HepG2 (cell line): ENCODE measurements around the gene STRADA. TPM values are rescaled to one million over a fixed set of nuclear protein-coding genes. Genes with fewer than 3 reads are reported as not detected.
A peak's percentile ranks its signal among the peaks of the same experiment; 100 is the strongest.

ENCODE experiments used
- DDIT3 ChIP-seq: sonication (generic); formaldehyde crosslinking; IDR thresholded peaks from 2 replicates; pipeline ENCODE4 v1.4.0; 2020; ENCODE audit warnings: mild to moderate bottlenecking, missing genetic modification reagents
- HMG20B ChIP-seq: conservative IDR thresholded peaks from 2 replicates; pipeline ENCODE4 v1.6.1; 2016; ENCODE audit warnings: missing genetic modification reagents, missing compliant biosample characterization
- HNF4A ChIP-seq: sonication (generic); formaldehyde crosslinking; IDR thresholded peaks from 2 replicates; pipeline ENCODE4 v1.4.0; 2020; ENCODE audit warnings: missing genetic modification reagents
- JUNB ChIP-seq: sonication (generic); formaldehyde crosslinking; IDR thresholded peaks from 2 replicates; pipeline ENCODE4 v1.8.0; 2022; ENCODE audit warnings: missing genetic modification reagents, mild to moderate bottlenecking, borderline replicate concordance
- MAFG ChIP-seq: sonication (generic); formaldehyde crosslinking; IDR thresholded peaks from 2 replicates; pipeline ENCODE4 v1.5.1; 2020; ENCODE audit warnings: mild to moderate bottlenecking, missing genetic modification reagents
- MAFK ChIP-seq, 2 experiments: IDR thresholded peaks in 1 of 2; conservative IDR thresholded peaks in 1 of 2; 2 replicates each; pipeline ENCODE4 v1.6.1; 2011; ENCODE audit warnings: improper control_type of control experiment in 2 of 2, low read length in 2 of 2
- MED1 ChIP-seq: sonication (generic); formaldehyde crosslinking; IDR thresholded peaks from 2 replicates; pipeline ENCODE4 v1.4.0; 2020; ENCODE audit warnings: missing genetic modification reagents
- NFAT5 ChIP-seq: sonication (generic); formaldehyde crosslinking; IDR thresholded peaks from 2 replicates; pipeline ENCODE4 v1.4.0; 2020; ENCODE audit warnings: missing genetic modification reagents
- NR0B2 ChIP-seq: sonication (generic); formaldehyde crosslinking; IDR thresholded peaks from 2 replicates; pipeline ENCODE4 v1.4.0; 2020; ENCODE audit warnings: mild to moderate bottlenecking, missing genetic modification reagents
- RXRB ChIP-seq: IDR thresholded peaks from 2 replicates; pipeline ENCODE4 v1.6.1; 2016; ENCODE audit warnings: borderline replicate concordance, missing genetic modification reagents, missing compliant biosample characterization
- SALL2 ChIP-seq: sonication (generic); formaldehyde crosslinking; IDR thresholded peaks from 2 replicates; pipeline ENCODE4 v1.8.1; 2023; ENCODE audit warnings: mild to moderate bottlenecking, missing genetic modification reagents, inconsistent platforms
- THYN1 ChIP-seq: sonication (generic); formaldehyde crosslinking; IDR thresholded peaks from 2 replicates; pipeline ENCODE4 v1.8.1; 2023; ENCODE audit warnings: low read depth, mild to moderate bottlenecking, moderate library complexity, missing genetic modification reagents, borderline replicate concordance
- TMF1 ChIP-seq: sonication (generic); formaldehyde crosslinking; IDR thresholded peaks from 2 replicates; pipeline ENCODE4 v1.8.1; 2022; ENCODE audit warnings: low read depth, missing genetic modification reagents
- TP53 ChIP-seq: sonication (generic); formaldehyde crosslinking; conservative IDR thresholded peaks from 2 replicates; pipeline ENCODE4 v1.4.0; 2020; ENCODE audit warnings: missing genetic modification reagents
- TRAFD1 ChIP-seq: sonication (generic); formaldehyde crosslinking; IDR thresholded peaks from 2 replicates; pipeline ENCODE4 v1.5.1; 2020; ENCODE audit warnings: missing genetic modification reagents, mild to moderate bottlenecking, borderline replicate concordance
- ZFP90 ChIP-seq: sonication (generic); formaldehyde crosslinking; IDR thresholded peaks from 2 replicates; pipeline ENCODE4 v1.8.0; 2022; ENCODE audit warnings: missing genetic modification reagents, mild to moderate bottlenecking, inconsistent platforms, borderline replicate concordance
- ZFY ChIP-seq: sonication (generic); formaldehyde crosslinking; IDR thresholded peaks from 2 replicates; pipeline ENCODE4 v1.4.0; 2020; ENCODE audit warnings: missing genetic modification reagents
- ZMYM2 ChIP-seq: sonication (generic); formaldehyde crosslinking; IDR thresholded peaks from 2 replicates; pipeline ENCODE4 v1.8.0; 2022; ENCODE audit warnings: mild to moderate bottlenecking, missing genetic modification reagents
- ZNF24 ChIP-seq: fragments of 450-650 bp; IDR thresholded peaks from 2 replicates; pipeline ENCODE4 v1.6.1; 2017; ENCODE audit warnings: antibody characterized with exemption, mild to moderate bottlenecking
- ZNF296 ChIP-seq: sonication (generic); formaldehyde crosslinking; conservative IDR thresholded peaks from 2 replicates; pipeline ENCODE4 v1.5.0; 2020; ENCODE audit warnings: mild to moderate bottlenecking, missing genetic modification reagents
- ZNF30 ChIP-seq: sonication (generic); formaldehyde crosslinking; IDR thresholded peaks from 2 replicates; pipeline ENCODE4 v1.5.0; 2020; ENCODE audit warnings: mild to moderate bottlenecking, missing genetic modification reagents
- ZNF329 ChIP-seq: sonication (generic); formaldehyde crosslinking; IDR thresholded peaks from 2 replicates; pipeline ENCODE4 v1.9.0; 2021; ENCODE audit warnings: low read depth, mild to moderate bottlenecking, missing genetic modification reagents
- ZNF550 ChIP-seq: sonication (generic); formaldehyde crosslinking; IDR thresholded peaks from 2 replicates; pipeline ENCODE4 v1.4.0; 2020; ENCODE audit warnings: mild to moderate bottlenecking, missing genetic modification reagents, borderline replicate concordance
- polyA plus RNA-seq, 8 experiments: library from polyadenylated mRNA; depleted of rRNA in 3 of 8; stranded (reverse) in 7 of 8; unstranded in 1 of 8; fragments of >200 nt; fragmentation: Illumina TruSeq in 4 of 8; extraction: Trizol in 4 of 8; gene quantifications; 2 replicates each; pipeline versions ENCODE4 v1.2.1 to v1.2.3, GENCODE V29; 2011 to 2016; ENCODE audit warnings: low read depth in 4 of 8, missing spikeins in 1 of 8, mixed read lengths in 1 of 8; ENCODE audit not compliant: insufficient read depth in 1 of 8
- total RNA-seq, 5 experiments: library from RNA; depleted of rRNA; stranded (reverse); fragments of >200 nt; fragmentation: Illumina TruSeq; extraction: Trizol; gene quantifications; 2 replicates each; pipeline ENCODE4 v1.2.3, GENCODE V29; 2016; ENCODE audit warnings: low read depth in 1 of 5

The STRADA gene
- total and polyA plus RNA-seq, 2 of the 13 experiments (the other 11 are each of a cell fraction or from before 2014, with no cell fraction given): 17.6 to 17.9 TPM

GRCh38 chr17:63774141-63774968 is 32.8 kb upstream of the STRADA start, which contains the start of gene DDX42 (continued):
- TF ChIP-seq MAFG (0 out of 2 replicates have a peak, but pooled peaks have one; percentile 19), ZFP90 (CRISPR knock-in tag) (0 out of 2 replicates have a peak, but pooled peaks have one; percentile 12), JUNB (no peak), HNF4A (CRISPR knock-in tag) (no peak), ZFY (peak; percentile 97), NR0B2 (no peak), ZMYM2 (CRISPR knock-in tag) (no peak), NFAT5 (no peak), SALL2 (CRISPR knock-in tag) (no peak), ZNF550 (CRISPR knock-in tag) (no peak), HMG20B (CRISPR knock-in tag) (no peak), ZNF24 (no peak), MAFK (conservative IDR thresholded peaks at IDR 0.05 in 1 of 2, IDR thresholded peaks at IDR 0.05 in 1 of 2; ENCODE audit: low read length in 2 of 2) (no peak), ZNF329 (CRISPR knock-in tag) (peak; percentile 53; the same call in 1 of the 2 replicates), TMF1 (peak; percentile 94), ZNF296 (CRISPR knock-in tag) (no peak; the same call in 1 of the 2 replicates), MED1 (CRISPR knock-in tag) (no peak), TP53 (CRISPR knock-in tag) (no peak), ZNF30 (0 out of 2 replicates have a peak, but pooled peaks have one; percentile 38), TRAFD1 (CRISPR knock-in tag) (no peak), THYN1 (no peak), DDIT3 (CRISPR knock-in tag) (no peak), RXRB (no peak)
